GM18867 (cell line): ENCODE data around the gene C4BPA.
A peak's percentile ranks its signal among the peaks of the same experiment; 100 is the strongest.

ENCODE experiments used
- ATAC-seq: cut with Tn5 transposase; IDR thresholded peaks from one replicate; pipeline ENCODE4 v1.9.1; 2021; ENCODE audit warnings: mild to moderate bottlenecking, moderate library complexity; ENCODE audit not compliant: unreplicated experiment

The C4BPA gene

DNA sequence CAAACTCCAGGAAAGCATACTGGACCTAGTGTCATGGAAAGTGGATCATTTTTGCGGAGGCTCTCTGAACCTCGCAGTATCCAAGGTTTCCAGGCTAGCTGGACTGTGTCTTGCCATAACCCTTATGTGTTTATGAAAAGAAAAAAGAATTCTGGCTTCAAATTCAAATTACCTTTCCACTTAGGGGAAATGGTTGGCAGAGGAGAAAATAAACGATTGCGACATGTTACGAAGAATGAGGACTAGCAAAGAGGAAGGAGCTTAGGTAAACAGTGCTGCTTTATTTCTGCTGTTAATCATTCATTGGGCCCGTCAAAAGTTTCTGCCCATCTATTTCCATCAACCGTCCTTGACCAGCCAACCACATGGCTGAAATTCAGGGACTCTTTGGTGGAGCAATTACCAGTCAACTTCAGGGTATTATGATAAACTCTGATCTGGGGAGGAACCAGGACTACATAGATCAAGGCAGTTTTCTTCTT is at the start of gene C4BPA:
Gene C4BPA (plus strand): TSS at position 342 of the 482 bp plus-strand sequence. CDS start 8,793 bp downstream, outside the sequence.
- ATAC-seq, result no peak

GRCh38 chr1:207054491-207054890 is 49.5 kb upstream of the C4BPA start:
- ATAC-seq, result no peak

DNA sequence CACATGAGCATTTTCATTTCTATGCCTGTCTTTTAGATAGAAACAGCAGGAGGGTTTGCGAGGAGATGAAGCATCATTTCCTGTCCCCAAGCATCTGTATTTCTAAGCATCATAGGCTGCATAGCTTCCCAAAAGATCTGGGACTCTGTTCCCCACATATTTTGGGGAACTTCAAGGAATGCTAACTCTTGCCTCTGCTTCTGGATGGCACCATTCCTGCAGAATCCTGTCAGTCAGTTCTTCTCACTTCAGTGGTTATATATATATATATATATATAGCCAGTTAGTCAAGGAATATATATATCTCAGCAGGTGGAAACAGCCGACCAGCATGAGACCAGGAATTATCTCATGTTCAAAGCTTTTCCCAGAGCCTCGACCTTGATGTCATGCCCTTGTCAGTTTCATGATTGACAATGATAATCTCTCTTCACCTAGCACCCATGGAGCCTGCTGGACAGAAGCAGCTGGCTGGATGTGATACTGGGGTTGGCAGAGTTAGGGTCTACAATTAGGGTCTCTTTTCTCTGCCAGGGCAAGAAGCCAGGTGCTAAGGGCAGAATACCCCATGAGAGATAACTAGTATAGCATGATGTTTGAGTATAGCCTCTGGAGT is 48.5 kb upstream of the C4BPA start:
- no peak for ATAC-seq

GRCh38 chr1:207056673-207057072 is 47.4 kb upstream of the C4BPA start:
- ATAC-seq, result no peak

DNA sequence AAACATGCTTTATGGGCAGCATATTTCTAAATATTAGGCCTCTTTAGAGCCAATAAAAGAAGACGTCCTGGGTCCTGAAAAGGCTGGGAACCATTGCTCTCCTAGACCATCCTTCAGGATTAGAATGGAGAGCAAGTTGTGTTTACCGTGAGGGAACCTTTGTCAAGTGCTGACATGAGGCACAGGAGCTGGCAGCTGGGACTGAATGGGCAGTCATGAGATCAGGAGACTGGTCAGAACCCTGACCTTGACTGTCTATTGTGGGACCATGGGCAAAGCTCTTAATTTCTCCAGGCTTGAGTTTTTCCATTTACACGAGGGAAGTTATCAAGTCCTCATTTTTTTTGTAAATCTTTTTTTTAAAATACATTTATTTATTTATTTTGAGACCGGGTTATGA is 45.8 kb upstream of the C4BPA start:
- no peak for ATAC-seq

DNA sequence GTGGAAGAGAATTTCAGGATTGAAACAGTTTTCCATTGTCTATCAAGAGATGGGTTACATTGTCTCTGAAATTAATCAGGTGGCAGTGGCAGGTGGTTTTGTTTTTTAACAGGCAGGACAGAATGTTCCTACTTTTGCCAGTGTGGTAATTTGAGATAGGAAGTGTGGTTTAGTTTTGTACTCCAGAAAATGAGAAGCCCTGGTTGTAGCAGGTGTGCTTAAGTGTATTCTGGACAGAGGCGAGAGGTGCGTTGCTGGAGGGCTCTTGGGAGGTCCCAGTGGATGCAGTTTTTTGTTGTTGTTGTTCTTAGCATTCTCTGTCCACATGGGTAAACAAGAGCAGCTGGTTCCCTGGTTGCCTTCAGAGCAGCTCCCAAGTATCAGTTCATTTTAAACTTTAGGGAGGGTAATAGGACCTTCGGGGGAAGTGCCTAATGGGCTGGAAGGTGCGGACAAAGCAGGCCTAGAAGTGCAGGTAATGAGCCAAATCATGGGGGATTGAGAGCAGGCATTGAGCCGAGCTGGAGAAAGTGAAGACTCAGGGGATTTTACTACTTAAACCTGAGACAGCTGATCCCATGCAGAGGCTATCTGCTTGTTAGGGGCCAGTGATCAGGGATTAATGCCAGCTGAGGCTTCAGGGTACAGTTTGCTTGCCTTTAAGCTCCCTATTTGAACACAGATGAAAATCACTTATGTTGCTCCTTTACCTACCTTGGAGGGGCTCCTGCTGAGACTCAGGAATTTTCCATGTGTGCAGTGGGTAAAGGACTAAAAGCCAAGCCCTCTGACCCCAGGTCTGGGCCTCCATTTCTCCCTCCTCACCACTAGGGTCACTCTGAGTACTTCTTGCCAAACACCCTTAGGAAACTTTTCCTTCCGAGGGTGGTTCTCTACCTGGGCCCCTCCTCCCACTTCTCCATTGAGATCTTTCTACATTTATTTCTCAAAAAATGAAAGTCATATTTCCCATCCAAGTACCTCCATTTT is 44.9 kb upstream of the C4BPA start:
- ATAC-seq, result no peak

- no peak for ATAC-seq
Observed at GRCh38 chr1:207059881-207060280, 44.2 kb upstream of the C4BPA start.

DNA sequence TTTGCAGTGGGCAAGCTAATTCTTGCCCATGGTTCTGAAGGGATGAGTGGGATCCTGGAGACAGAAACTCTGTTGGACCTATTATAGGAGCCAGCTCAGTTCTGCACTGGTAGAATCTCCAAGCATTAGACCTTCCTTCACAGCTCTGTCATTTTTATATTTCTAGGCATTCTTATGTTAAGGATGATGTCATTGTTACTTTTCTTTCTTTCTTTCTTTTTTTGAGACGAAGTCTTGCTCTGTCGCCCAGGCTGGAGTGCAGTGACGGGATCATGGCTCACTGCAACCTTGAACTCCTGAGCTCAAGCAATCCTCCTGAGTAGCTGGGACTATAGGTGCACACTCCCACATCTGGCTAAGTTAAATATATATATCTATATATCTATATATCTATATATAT is 43.4 kb upstream of the C4BPA start:
- ATAC-seq, result no peak

- no peak for ATAC-seq
Observed at GRCh38 chr1:207062058-207062457, 42.0 kb upstream of the C4BPA start.

- no peak for ATAC-seq
Observed at GRCh38 chr1:207063014-207063413, 41.0 kb upstream of the C4BPA start.

DNA sequence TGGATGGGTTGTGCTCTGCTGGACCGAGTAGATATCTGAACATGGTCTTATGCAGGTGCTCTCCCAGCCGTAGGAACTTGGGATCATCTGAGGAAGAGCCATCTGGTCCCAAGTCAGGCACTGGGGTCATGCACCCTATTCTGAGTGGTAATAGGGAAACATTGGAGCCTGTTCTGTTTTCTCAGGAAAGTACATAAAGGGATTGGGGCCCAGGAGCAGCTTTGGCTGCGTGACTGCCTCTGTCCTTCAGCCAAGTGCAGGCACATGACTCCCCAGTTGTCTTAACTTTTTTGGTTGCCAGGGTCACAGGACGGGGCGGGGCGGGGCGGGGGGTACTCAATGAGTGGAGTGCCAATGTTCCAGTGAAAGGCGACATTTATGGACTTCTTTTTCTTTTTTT is 39.5 kb upstream of the C4BPA start:
- no peak for ATAC-seq

DNA sequence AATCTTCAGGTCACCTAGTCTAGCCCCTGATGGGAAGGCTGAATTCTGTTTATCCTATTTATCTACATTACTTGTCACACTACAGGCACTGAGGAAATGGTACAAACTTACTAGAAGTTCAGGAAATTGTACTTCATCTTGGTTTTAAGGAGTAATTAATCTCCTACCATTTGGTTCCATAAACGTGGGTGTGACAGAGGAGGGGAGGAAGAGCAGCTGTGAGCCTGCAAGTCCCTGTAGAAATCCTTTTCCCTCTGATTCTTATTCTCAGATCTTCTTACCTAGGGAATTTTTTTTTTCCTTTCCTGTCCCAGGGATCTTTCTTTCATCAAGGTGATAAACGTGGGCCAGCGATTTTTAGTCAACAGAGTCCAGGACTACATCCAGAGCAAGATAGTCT is 36.8 kb upstream of the C4BPA start:
- ATAC-seq, result no peak

DNA sequence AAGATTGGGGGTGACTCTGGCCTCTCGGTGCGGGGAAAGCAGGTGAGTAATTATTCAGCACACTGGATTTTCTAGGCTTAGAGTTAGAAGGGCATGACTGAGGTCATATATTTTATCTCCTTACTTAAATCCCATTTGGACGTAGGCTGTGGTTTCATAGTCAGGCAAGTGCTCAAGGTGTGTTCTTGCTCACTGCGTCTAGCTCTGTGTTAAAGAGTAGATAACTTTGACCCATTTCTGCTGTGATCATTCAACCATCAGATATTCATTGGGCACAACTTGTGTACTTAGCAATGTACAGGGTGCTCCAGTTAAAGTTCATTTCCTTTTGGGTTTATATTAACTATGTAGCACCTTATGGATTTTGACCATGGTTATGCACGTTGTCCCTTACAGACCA is 36.4 kb upstream of the C4BPA start:
- no peak for ATAC-seq

GRCh38 chr1:207069061-207069460 is 35.0 kb upstream of the C4BPA start:
- no peak for ATAC-seq

DNA sequence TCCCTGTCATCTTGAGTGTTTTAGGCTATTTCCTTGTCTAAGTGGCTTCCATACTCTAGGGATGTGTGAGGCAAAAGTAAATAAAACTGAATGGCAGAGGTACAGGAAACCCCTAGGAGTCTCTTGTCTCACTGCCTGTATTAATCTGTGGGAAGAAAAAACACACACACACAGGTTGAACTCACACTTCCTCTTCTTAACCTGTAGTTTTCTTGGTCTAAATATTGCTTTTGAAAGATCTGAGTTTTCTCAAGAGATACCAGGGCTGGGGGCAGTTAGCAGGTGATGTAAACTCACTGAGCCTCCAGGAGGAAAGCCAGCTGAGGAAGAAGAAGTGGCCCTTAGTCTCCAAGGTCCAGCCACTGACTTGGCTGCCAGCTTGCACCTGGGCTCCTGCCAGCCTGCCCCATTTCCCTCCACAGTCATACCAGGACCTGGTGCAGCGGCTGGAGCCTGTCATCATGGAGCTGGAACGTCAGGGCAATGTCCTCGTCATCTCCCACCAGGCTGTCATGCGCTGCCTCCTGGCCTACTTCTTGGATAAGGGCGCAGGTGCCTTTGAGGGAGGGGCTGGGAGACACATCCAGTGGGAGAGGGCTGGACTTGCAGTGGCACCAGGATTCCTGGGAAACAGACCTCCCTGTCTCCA is 34.1 kb upstream of the C4BPA start:
- peak; percentile 59 for ATAC-seq

GRCh38 chr1:207070811-207071210 is 33.2 kb upstream of the C4BPA start:
- ATAC-seq, result no peak

DNA sequence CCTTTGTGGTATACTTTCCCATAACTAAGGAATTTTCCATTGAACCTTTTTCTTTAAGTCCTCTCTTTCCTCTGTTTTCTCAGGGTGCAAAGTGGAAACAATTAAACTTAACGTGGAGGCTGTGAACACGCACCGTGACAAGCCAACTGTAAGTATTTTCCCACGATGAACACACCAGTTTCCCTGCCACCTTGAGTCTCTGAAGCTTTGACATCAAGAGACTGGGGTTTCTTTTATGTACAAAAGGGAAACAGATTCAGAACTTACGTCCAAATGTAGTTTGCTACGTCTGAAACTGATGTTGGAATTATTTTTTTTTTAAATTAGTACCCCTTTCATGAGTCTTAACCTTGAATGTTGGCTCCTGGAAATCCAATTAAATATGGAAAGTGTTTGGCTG is 32.6 kb upstream of the C4BPA start:
- ATAC-seq, result no peak

DNA sequence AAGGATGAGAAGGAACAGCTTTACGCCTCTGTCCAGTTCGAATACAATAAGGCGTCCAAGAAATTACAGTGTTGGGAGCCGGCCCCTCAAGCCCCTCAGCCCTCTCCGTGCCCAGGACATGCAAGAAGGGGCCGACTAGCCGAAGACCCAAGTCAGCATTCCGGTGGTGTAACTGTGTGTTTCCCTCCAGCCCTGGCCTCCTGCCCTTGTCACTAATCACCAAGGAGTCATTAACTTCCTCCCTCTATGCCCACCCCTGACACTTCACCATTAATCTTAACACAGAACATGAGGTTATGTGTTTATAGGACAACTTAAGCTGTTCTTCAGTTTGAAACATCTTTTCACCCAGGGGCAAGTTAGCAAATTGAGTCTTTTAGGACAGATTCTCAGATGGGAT is 31.8 kb upstream of the C4BPA start:
- no peak for ATAC-seq

DNA sequence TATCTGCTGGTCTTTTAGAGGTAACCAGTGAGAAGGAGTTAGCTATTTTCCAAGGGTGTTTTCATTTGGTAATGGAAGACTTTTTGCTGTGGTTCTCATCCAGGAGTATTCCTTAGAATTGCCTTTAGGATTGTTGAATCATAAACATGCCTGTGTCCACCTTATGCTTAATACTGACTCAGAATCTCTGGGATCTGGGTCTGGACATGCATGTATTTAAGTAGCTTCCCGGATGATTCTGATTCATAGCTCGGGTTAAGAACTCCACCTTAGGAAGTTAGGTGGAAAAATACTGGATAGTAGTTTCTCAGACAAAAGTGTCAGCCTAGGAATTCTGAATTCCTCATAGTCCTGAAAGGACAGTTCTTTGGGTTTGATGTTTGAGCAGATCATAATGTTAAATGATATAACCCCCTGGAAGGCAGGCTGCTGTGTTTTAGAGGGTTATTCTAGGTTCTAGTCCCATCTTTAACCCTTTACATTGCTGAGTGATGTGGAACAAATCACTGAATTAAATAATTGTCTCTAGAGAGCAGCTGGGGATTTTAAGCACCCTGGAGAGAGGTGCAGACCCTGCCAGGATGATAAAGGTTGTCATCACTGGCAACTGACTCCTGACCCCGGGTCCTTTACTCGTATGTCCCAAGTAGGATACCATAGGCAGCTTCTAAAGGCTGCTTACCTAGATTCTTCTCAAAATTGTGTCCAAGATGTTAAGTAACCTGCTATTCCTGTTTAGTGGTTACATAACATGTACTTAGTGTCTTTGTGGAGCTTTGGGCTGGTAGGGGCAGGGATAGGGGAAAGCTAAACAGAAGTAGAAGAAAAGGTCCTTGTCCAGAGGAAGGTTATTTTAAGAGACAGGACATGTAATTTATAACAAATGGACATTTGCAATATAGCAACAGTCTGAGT is 29.9 kb upstream of the C4BPA start:
- ATAC-seq, result no peak

- no peak for ATAC-seq
Observed at GRCh38 chr1:207076181-207076955, 27.7 kb upstream of the C4BPA start.
